SK-N-MC (cell line): Measurements from ENCODE around the gene CASP1.

Experiments used
- DNase-seq: peaks from one replicate; pipeline ENCODE4 v3.0.0-alpha.2; 2011; ENCODE audit warnings: low read depth, low spot score
- H3K27ac ChIP-seq: fragments of 200-600 bp; sonication (generic); 2 replicates; pipeline ENCODE4 v1.5.1; 2016; ENCODE audit warnings: mixed run types
- H3K36me3 ChIP-seq: fragments of 200-600 bp; sonication (generic); 2 replicates; pipeline ENCODE4 v1.6.1; 2017; ENCODE audit warnings: antibody characterized with exemption, low read length, mixed read lengths; ENCODE audit not compliant: insufficient read depth
- H3K4me3 ChIP-seq: fragments of 200-600 bp; sonication (generic); 2 replicates; pipeline ENCODE4 v1.5.1; 2016
- H3K9ac ChIP-seq: fragments of 200-600 bp; sonication (generic); 2 replicates; pipeline ENCODE4 v1.8.0; 2017; ENCODE audit warnings: mixed run types, mixed read lengths; ENCODE audit not compliant: insufficient read length
- H3K9me3 ChIP-seq: fragments of 200-600 bp; sonication (generic); 2 replicates; pipeline ENCODE4 v1.6.1; 2017; ENCODE audit warnings: low read depth, mild to moderate bottlenecking, antibody characterized with exemption, low read length, moderate library complexity, mixed read lengths
- EZH2 ChIP-seq: fragments of 200-600 bp; sonication (generic); IDR thresholded peaks from one replicate; pipeline ENCODE4 v1.6.1; 2017; ENCODE audit warnings: antibody characterized with exemption
- POLR2AphosphoS5 ChIP-seq: IDR thresholded peaks from 2 replicates; pipeline ENCODE4 v1.6.1; 2012; ENCODE audit warnings: mild to moderate bottlenecking, low read depth, low read length, borderline replicate concordance

CASP1 gene

DNA sequence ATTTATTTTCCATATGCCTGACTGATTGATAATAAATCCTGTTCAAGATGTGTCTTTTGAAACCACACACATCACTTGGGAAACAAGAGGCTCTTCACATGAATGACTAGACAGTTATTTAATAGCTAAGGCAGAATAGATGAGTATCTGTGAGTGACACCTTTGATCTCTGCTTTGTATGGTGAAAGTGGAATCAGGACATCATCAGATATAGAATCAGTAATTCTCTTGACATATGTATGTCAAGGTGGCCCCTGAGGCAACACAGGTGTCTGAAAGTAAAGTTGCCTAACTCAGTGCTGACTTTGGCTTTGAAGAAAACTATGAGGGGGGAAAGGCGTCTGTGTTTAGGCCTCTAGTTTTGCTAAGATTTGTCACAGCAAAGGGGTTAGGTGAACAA is 55.1 kb downstream of the CASP1 start:
- Histone ChIP-seq H3K9me3 (no peaks in the 10 kb centered on the region), H3K4me3 (no peak overlapping the region), H3K27ac (no peak overlapping the region), H3K9ac (no peak overlapping the region), H3K36me3 (no peaks in the 10 kb centered on the region)
- no peak for DNase-seq
- TF ChIP-seq EZH2 (no peak), POLR2AphosphoS5 (no peak)
